Thyroid gland (tissue), 4 donors: Measurements from ENCODE around the gene COL17A1. TPM values are rescaled to one million over a fixed set of nuclear protein-coding genes. Genes with fewer than 3 reads are reported as not detected.

Experiments used
- DNase-seq, 2 donors: peaks; one replicate each; pipeline ENCODE4 v3.0.0-alpha.2; 2019
- H3K27ac ChIP-seq, 3 donors: fragments of 200-600 bp; sonication (generic); 1 replicate in 2 of 3; 2 replicates in 1 of 3; pipeline ENCODE4 v1.5.1; 2016 to 2019; ENCODE audit warnings: mild to moderate bottlenecking in 1 of 3, moderate library complexity in 1 of 3
- H3K27me3 ChIP-seq: fragments of 200-600 bp; sonication (generic); one replicate; pipeline ENCODE4 v1.5.1; 2019
- H3K36me3 ChIP-seq, 2 donors: fragments of 200-600 bp; sonication (generic); one replicate each; pipeline ENCODE4 v1.5.1; 2016 to 2019
- H3K4me1 ChIP-seq, 2 donors: fragments of 200-600 bp; sonication (generic); one replicate each; pipeline ENCODE4 v1.5.1; 2017 to 2019
- H3K4me3 ChIP-seq, 3 donors: fragments of 200-600 bp; sonication (generic); replicated peaks in 1 of 3; 1 replicate in 2 of 3; 2 replicates in 1 of 3; pipeline ENCODE4 v1.5.1; 2016; ENCODE audit warnings: mild to moderate bottlenecking in 1 of 3
- H3K9me3 ChIP-seq: fragments of 200-600 bp; sonication (generic); one replicate; pipeline ENCODE4 v1.5.1; 2017
- CTCF ChIP-seq, 6 experiments: fragments of 200-600 bp in 3 of 6; fragments of 450-650 bp in 3 of 6; sonication (generic) in 3 of 6; IDR thresholded peaks; one replicate each; pipeline ENCODE4 v1.5.1; 2016 to 2019; ENCODE audit warnings: antibody characterized with exemption in 6 of 6, mild to moderate bottlenecking in 2 of 6, inconsistent platforms in 1 of 6, moderate library complexity in 1 of 6
- POLR2A ChIP-seq, 2 donors: fragments of 450-650 bp; IDR thresholded peaks; one replicate each; pipeline ENCODE4 v1.6.1; 2017; ENCODE audit warnings: antibody characterized with exemption in 2 of 2, mild to moderate bottlenecking in 2 of 2, moderate library complexity in 1 of 2
- WGBS, 2 donors: methylation state at CpG; one replicate each; pipeline ENCODE4 v1.1.5; 2017; 5-methylcytosine and 5-hydroxymethylcytosine counted together
- intact Hi-C: fragments of 100-400 bp; cut with DNase I; formaldehyde crosslinking; loops from one replicate; pipeline ENCODE4 v1.15.1; 2023
- total RNA-seq, 4 donors: library from RNA; depleted of rRNA; stranded (reverse); fragments of >200 nt; gene quantifications; one replicate each; pipeline ENCODE4 v1.2.3, GENCODE V29; 2016

Gene COL17A1
- total RNA-seq, 4 donors from 2014 or later, result 0.49 to 10.2 (median 2.3) TPM

GRCh38 chr10:104104418-104104817 lies 18.7 kb upstream of the COL17A1 start:
- TF ChIP-seq POLR2A (IDR thresholded peaks at IDR 0.05) (no peak), CTCF (IDR thresholded peaks at IDR 0.05) (no peak)
- Histone ChIP-seq H3K27ac (no peak overlapping the region), H3K27me3 (no peaks in the 10 kb centered on the region), H3K36me3 (no peaks in the 10 kb centered on the region), H3K4me1 (peaks cover 0 to 4% of the 10 kb centered on the region in 2 donors), H3K4me3 (no peak overlapping the region), H3K9me3 (no peaks in the 10 kb centered on the region)
- WGBS, 2 donors, result 0% methylated on average over 1 of the region's 1 CpG
- DNase-seq, result no peak
- intact Hi-C loops, result no loop called here

GRCh38 chr10:104103956-104104355 lies 18.3 kb upstream of the COL17A1 start:
- no peaks in the 10 kb centered on the region for H3K9me3 ChIP-seq
- H3K4me1 ChIP-seq, result peaks cover 0 to 4% of the 10 kb centered on the region in 2 donors
- no peak for TF ChIP-seq CTCF (IDR thresholded peaks at IDR 0.05)
- no peak for TF ChIP-seq POLR2A (IDR thresholded peaks at IDR 0.05)
- H3K27ac ChIP-seq, result no peak overlapping the region
- 67 to 75% methylated on average over 1 of the region's 1 CpG for WGBS, 2 donors
- H3K27me3 ChIP-seq, result no peaks in the 10 kb centered on the region
- no peak overlapping the region for H3K4me3 ChIP-seq
- DNase-seq, result no peak
- intact Hi-C loops, result no loop called here
- no peaks in the 10 kb centered on the region for H3K36me3 ChIP-seq

GRCh38 chr10:104101902-104102301 lies 16.2 kb upstream of the COL17A1 start:
- 71 to 73% methylated on average over 1 of the region's 1 CpG for WGBS, 2 donors
- no peaks in the 10 kb centered on the region for H3K27me3 ChIP-seq
- intact Hi-C loops, result no loop called here
- H3K27ac ChIP-seq, result no peak overlapping the region
- H3K9me3 ChIP-seq, result no peaks in the 10 kb centered on the region
- H3K4me1 ChIP-seq, result peaks cover 0 to 4% of the 10 kb centered on the region in 2 donors
- no peak overlapping the region for H3K4me3 ChIP-seq
- DNase-seq, result no peak
- H3K36me3 ChIP-seq, result no peaks in the 10 kb centered on the region
- TF ChIP-seq CTCF (IDR thresholded peaks at IDR 0.05) (no peak), POLR2A (IDR thresholded peaks at IDR 0.05) (no peak)

GRCh38 chr10:104100795-104101194 lies 15.1 kb upstream of the COL17A1 start:
- Histone ChIP-seq H3K27me3 (no peaks in the 10 kb centered on the region), H3K4me1 (peaks cover 0 to 4% of the 10 kb centered on the region in 2 donors), H3K4me3 (no peak overlapping the region), H3K27ac (no peak overlapping the region), H3K9me3 (no peaks in the 10 kb centered on the region), H3K36me3 (no peaks in the 10 kb centered on the region)
- no peak for DNase-seq
- no peak for TF ChIP-seq CTCF (IDR thresholded peaks at IDR 0.05)
- TF ChIP-seq POLR2A (IDR thresholded peaks at IDR 0.05), result no peak
- intact Hi-C loops, result no loop called here
- 0% methylated on average over 1 of the region's 1 CpG for WGBS, 2 donors

- intact Hi-C loops, result no loop called here
- Histone ChIP-seq H3K9me3 (no peaks in the 10 kb centered on the region), H3K4me3 (no peak overlapping the region), H3K36me3 (no peaks in the 10 kb centered on the region), H3K27me3 (no peaks in the 10 kb centered on the region), H3K27ac (no peak overlapping the region), H3K4me1 (peaks cover 0 to 4% of the 10 kb centered on the region in 2 donors)
- TF ChIP-seq CTCF (IDR thresholded peaks at IDR 0.05) (no peak), POLR2A (IDR thresholded peaks at IDR 0.05) (no peak)
- no peak for DNase-seq
Measured at GRCh38 chr10:104099941-104100340, 14.3 kb upstream of the COL17A1 start.
